GM12865 (cell line): ENCODE results near the gene TBC1D10A.

ENCODE experiments used
- DNase-seq: peaks from one replicate; pipeline ENCODE4 v3.0.0; 2010; ENCODE audit warnings: low read depth
- H3K4me3 ChIP-seq: 2 replicates; pipeline ENCODE4 v1.5.1; 2011; ENCODE audit warnings: mild to moderate bottlenecking, low read depth, low read length, control low read depth
- TF ChIP-seq, protein P1 (sequence below): IDR thresholded peaks from 2 replicates; pipeline ENCODE4 v1.5.1; 2011; ENCODE audit warnings: low read length, control low read depth, low read depth, inconsistent platforms; ENCODE audit not compliant: insufficient read depth; ENCODE audit errors: missing control alignments

Gene TBC1D10A, protein sequence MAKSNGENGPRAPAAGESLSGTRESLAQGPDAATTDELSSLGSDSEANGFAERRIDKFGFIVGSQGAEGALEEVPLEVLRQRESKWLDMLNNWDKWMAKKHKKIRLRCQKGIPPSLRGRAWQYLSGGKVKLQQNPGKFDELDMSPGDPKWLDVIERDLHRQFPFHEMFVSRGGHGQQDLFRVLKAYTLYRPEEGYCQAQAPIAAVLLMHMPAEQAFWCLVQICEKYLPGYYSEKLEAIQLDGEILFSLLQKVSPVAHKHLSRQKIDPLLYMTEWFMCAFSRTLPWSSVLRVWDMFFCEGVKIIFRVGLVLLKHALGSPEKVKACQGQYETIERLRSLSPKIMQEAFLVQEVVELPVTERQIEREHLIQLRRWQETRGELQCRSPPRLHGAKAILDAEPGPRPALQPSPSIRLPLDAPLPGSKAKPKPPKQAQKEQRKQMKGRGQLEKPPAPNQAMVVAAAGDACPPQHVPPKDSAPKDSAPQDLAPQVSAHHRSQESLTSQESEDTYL

DNA sequence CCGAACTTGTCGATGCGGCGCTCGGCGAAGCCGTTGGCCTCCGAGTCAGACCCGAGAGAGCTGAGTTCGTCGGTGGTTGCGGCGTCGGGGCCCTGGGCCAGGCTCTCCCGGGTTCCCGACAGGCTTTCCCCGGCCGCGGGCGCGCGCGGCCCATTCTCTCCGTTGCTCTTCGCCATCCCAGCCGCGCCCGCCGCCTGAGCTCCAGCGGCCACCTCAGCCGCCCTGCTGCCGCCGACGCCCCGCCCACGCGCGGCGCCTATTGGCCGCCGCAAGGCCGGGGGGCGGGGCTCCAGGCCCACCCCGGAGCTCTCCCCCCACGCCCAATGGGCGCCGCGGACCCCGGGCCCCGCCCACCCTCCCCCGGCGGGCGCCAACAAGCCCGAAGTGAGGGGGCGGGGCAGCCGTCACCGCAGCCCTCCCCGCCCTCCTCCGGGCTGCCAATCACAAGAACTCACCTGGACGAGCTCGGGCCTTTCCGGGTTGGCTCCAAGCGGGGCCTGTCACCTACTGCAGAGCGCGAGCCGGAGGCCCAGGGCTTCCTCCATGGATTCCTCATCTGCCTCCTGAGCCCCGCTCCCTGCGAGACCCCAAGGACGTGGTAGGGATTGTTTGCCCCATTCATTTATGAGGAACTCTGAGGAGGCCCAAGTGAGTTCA lies at the start of gene TBC1D10A:
TSS of gene TBC1D10A (minus strand) at position 236 of the 657 bp plus-strand sequence. CDS start at position 176, 60 bp downstream.
- peak; percentile 98 for DNase-seq
- TF ChIP-seq, protein P1, sequence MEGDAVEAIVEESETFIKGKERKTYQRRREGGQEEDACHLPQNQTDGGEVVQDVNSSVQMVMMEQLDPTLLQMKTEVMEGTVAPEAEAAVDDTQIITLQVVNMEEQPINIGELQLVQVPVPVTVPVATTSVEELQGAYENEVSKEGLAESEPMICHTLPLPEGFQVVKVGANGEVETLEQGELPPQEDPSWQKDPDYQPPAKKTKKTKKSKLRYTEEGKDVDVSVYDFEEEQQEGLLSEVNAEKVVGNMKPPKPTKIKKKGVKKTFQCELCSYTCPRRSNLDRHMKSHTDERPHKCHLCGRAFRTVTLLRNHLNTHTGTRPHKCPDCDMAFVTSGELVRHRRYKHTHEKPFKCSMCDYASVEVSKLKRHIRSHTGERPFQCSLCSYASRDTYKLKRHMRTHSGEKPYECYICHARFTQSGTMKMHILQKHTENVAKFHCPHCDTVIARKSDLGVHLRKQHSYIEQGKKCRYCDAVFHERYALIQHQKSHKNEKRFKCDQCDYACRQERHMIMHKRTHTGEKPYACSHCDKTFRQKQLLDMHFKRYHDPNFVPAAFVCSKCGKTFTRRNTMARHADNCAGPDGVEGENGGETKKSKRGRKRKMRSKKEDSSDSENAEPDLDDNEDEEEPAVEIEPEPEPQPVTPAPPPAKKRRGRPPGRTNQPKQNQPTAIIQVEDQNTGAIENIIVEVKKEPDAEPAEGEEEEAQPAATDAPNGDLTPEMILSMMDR, result no peak
- peak within 1 kb of the TSS; percentile 94 for H3K4me3 ChIP-seq

DNA sequence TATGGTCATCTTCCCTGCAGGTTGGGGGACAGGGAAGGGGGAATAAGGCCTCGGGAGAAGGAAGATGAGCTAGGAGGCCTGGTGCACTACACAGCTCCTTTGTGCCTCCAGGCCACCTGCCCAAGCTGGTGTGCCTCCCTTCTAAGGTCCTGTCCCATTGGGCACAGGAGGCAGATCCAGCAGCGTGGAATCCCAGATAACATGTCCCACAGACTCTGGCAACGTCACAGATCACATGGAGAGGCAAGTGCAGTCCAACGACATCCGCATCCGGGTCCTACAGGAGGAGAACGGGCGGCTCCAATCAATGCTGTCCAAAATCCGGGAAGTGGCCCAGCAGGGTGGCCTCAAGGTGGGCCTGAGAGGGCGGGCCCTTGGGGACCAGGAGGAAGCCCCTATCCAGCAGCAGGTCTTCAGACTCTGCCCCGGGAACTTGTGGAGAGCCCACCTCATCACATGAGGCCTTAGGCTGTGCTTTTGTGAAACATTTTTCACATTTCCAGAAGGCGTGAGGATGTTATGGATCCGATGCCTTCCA lies 48.6 kb upstream of the TBC1D10A start:
- TF ChIP-seq, protein P1, result no peak
- DNase-seq, result no peak
- H3K4me3 ChIP-seq, result no peak overlapping the region

DNA sequence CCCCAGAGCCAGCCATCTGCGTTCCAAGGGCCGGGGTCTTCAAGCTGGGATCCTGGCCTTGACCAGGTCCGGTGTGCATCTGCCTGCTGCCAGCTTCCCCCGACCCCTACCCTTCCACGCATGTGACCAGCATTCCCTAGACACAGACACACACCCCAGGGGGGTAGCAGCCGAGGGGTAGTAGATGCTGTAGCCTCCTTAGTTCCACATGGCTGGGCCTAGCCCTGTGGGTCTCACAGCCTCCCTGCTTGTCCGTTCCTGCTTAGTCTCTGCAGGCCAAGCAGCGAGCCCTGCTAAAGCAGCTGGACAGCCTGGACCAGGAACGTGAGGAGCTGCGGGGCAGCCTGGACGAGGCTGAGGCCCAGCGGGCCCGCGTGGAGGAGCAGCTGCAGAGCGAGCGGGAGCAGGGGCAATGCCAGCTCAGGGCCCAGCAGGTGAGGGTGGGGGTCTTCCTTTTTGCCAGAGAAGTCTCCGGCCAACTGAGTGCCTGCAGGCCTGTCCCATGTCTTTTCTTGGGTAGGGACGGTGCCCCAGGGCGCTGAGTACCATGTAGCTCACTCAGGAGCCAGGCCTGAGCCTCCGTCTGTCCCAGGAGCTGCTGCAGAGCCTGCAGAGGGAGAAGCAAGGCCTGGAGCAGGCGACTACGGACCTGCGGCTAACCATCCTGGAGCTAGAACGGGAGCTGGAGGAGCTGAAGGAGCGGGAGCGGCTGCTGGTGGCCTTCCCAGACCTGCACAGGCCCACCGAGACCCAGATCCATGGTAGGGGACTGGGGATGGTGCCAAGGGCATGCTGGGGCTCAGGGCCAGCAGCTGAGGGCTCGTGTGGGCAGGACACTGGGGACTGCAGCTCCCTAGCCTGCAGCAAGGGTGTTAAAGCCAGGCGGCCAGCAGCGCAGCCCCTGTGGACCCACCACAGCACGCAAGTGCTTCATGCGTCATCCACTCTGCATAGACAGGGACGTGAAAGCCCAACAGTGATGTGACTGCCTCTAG lies 46.9 kb upstream of the TBC1D10A start:
- no peak overlapping the region for H3K4me3 ChIP-seq
- TF ChIP-seq, protein P1, result no peak
- no peak for DNase-seq

DNA sequence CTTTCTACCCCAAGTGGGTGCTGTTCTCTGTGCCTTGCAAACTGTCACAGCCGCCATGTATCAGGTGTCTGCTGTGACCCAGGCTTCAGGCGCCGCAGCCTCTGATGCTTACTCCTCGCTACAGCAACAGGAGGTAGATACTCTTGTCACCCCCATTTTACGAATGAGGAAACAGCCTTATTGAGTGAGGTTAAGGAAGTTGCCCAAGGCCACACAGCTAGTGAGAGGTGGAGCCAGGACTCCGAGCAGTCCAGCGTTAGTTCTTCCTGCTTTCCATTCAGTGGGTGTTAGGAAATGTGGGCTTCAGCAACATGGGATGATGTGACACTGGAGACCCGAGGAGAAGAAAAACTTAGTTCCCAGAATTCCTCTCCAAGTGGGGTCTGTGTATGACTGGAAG lies 46.2 kb upstream of the TBC1D10A start:
- no peak for DNase-seq
- no peak overlapping the region for H3K4me3 ChIP-seq
- TF ChIP-seq, protein P1, result no peak

DNA sequence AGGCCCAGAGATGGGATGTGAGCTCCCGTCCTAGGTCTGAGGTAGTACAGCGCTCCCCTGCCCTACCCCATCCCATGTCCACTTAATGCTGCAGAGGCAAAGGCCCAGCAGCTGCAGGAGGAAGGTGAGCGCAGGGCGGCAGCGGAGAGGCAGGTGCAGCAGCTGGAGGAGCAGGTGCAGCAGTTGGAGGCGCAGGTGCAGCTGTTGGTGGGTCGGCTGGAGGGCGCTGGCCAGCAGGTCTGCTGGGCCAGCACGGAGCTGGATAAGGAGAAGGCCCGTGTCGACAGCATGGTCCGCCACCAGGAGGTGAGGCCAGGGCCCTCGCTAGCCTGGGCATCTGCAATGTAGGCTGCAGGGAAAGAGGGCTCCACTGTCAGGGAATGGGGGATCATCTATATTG lies 45.2 kb upstream of the TBC1D10A start:
- no peak overlapping the region for H3K4me3 ChIP-seq
- no peak for DNase-seq
- TF ChIP-seq, protein P1, result no peak

DNA sequence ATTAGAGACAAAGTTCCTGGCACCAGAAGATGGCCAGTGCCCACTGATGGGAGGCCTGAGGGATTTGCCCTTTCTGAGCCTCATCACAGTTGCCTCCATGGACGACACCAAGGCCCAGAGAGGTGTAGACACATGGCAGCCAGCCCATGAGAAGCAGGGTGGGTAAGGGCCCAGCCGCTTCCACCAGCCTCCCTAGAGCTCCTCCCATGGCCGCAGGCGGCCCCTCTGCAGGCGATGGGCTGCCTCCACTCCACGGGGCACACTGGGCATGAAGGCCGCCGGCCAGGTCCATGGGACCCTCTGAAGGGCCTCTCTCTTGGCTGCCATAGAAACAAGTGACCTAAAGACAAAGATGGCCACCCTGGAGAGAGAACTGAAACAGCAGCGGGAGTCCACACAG lies 44.6 kb upstream of the TBC1D10A start:
- TF ChIP-seq, protein P1, result no peak
- no peak overlapping the region for H3K4me3 ChIP-seq
- DNase-seq, result no peak
